Natural killer cell (primary cell): ENCODE data around the gene RCAN2. TPM values are rescaled to one million over a fixed set of nuclear protein-coding genes. Genes with fewer than 3 reads are reported as not detected.

Experiments
- ATAC-seq, 3 donors: fragments of 150-1000 bp in 2 of 3; fragments of 200-7000 bp in 1 of 3; cut with Tn5 transposase; 1 replicate in 1 of 3; 2 replicates in 2 of 3; pipeline ENCODE4 v1.10.0; 2021; ENCODE audit warnings: mild to moderate bottlenecking in 2 of 3, moderate library complexity in 2 of 3
- DNase-seq, 2 donors: peaks; one replicate each; pipeline versions ENCODE4 v3.0.0 to v3.0.0-alpha.2; 2013 to 2021; ENCODE audit warnings: mixed read lengths in 1 of 2
- H3K27ac ChIP-seq: one replicate; pipeline ENCODE4 v1.5.1; 2013; ENCODE audit warnings: mild to moderate bottlenecking, low read length
- H3K27me3 ChIP-seq: one replicate; pipeline ENCODE4 v1.6.1; 2013; ENCODE audit warnings: low read length; ENCODE audit not compliant: control insufficient read depth, insufficient read depth
- H3K36me3 ChIP-seq: one replicate; pipeline ENCODE4 v1.6.1; 2013; ENCODE audit warnings: low read length; ENCODE audit not compliant: control insufficient read depth, insufficient read depth
- H3K4me1 ChIP-seq: one replicate; pipeline ENCODE4 v1.6.1; 2013; ENCODE audit warnings: low read length; ENCODE audit not compliant: control insufficient read depth, insufficient read depth
- H3K4me3 ChIP-seq: one replicate; pipeline ENCODE4 v1.5.1; 2013; ENCODE audit warnings: low read length
- H3K9me3 ChIP-seq: one replicate; pipeline ENCODE4 v1.6.1; 2013; ENCODE audit warnings: low read length; ENCODE audit not compliant: control insufficient read depth, insufficient read depth
- H3K27ac Mint-ChIP-seq, 2 donors: one replicate each; pipeline ENCODE4 v1.8.0; 2022; ENCODE audit warnings: mild to moderate bottlenecking in 2 of 2, mixed read lengths in 2 of 2, moderate library complexity in 1 of 2
- H3K27me3 Mint-ChIP-seq, 2 donors: one replicate each; pipeline ENCODE4 v1.8.0; 2022; ENCODE audit warnings: low read depth in 2 of 2, mixed read lengths in 2 of 2
- H3K36me3 Mint-ChIP-seq: one replicate; pipeline ENCODE4 v1.8.0; 2022; ENCODE audit warnings: mixed read lengths
- H3K4me1 Mint-ChIP-seq, 2 donors: one replicate each; pipeline ENCODE4 v1.8.0; 2022; ENCODE audit warnings: mixed read lengths in 2 of 2
- H3K4me3 Mint-ChIP-seq: one replicate; pipeline ENCODE4 v1.8.0; 2022; ENCODE audit warnings: mild to moderate bottlenecking, moderate library complexity, mixed read lengths
- H3K9me3 Mint-ChIP-seq, 2 donors: one replicate each; pipeline ENCODE4 v1.8.0; 2022; ENCODE audit warnings: mixed read lengths in 2 of 2
- CTCF ChIP-seq: fragments of 200-600 bp; IDR thresholded peaks from one replicate; pipeline ENCODE4 v1.8.0; 2022; ENCODE audit warnings: antibody characterized with exemption
- WGBS: methylation state at CpG from one replicate; pipeline ENCODE4 v1.1.7; 2013; ENCODE audit warnings: missing lambda C conversion rate; ENCODE audit not compliant: insufficient coverage; 5-methylcytosine and 5-hydroxymethylcytosine counted together
- intact Hi-C: fragments of 100-400 bp; cut with micrococcal nuclease; formaldehyde crosslinking; loops from one replicate; pipeline ENCODE4 v1.14.2; 2022
- total RNA-seq, 4 donors: library from RNA; stranded (reverse); fragments of 120-200 nt in 1 of 4; gene quantifications; one replicate each; pipeline versions ENCODE4 v1.2.3 to v1.2.4, GENCODE V29; 2013 to 2022

The RCAN2 gene
- total RNA-seq, 3 donors from 2014 or later (not counting 1 experiment from before 2014, with no cell fraction given), result 0.43 TPM; not detected in 2

- Mint-ChIP-seq H3K27me3 (peaks cover 0 to 6% of the 10 kb centered on the region in 2 donors), H3K27ac (no peak overlapping the region), H3K9me3 (peaks cover 0 to 2% of the 10 kb centered on the region in 2 donors), H3K4me3 (no peak overlapping the region), H3K36me3 (no peaks in the 10 kb centered on the region), H3K4me1 (no peaks in the 10 kb centered on the region)
- Histone ChIP-seq H3K27ac (no peak overlapping the region), H3K4me3 (no peak overlapping the region), H3K4me1 (no peaks in the 10 kb centered on the region), H3K27me3 (no peaks in the 10 kb centered on the region), H3K9me3 (no peaks in the 10 kb centered on the region), H3K36me3 (no peaks in the 10 kb centered on the region)
- intact Hi-C loops, result no loop called here
- DNase-seq (no peak), ATAC-seq (no peak)
- TF ChIP-seq CTCF, result no peak
Observed at GRCh38 chr6:46299253-46299652, 192.0 kb downstream of the RCAN2 start.

GRCh38 chr6:46296586-46296985 is 194.7 kb downstream of the RCAN2 start:
- no peak overlapping the region for H3K27ac ChIP-seq
- DNase-seq (no peak), ATAC-seq (no peak)
- H3K4me3 ChIP-seq, result no peak overlapping the region
- intact Hi-C loops, result no loop called here
- H3K36me3 Mint-ChIP-seq, result no peaks in the 10 kb centered on the region
- TF ChIP-seq CTCF, result no peak
- H3K27ac Mint-ChIP-seq, result no peak overlapping the region
- H3K4me1 Mint-ChIP-seq, result no peaks in the 10 kb centered on the region
- no peaks in the 10 kb centered on the region for H3K4me1 ChIP-seq
- no peaks in the 10 kb centered on the region for H3K9me3 Mint-ChIP-seq
- H3K9me3 ChIP-seq, result no peaks in the 10 kb centered on the region
- peaks cover 3 to 6% of the 10 kb centered on the region in 2 donors for H3K27me3 Mint-ChIP-seq
- no peak overlapping the region for H3K4me3 Mint-ChIP-seq
- H3K36me3 ChIP-seq, result no peaks in the 10 kb centered on the region
- WGBS, result 44% methylated on average over 1 of the region's 1 CpG
- peaks cover 3% of the 10 kb centered on the region for H3K27me3 ChIP-seq

GRCh38 chr6:46293641-46294316 is 197.5 kb downstream of the RCAN2 start:
- no peak for DNase-seq
- Mint-ChIP-seq H3K27me3 (peaks cover 17 to 19% of the 10 kb centered on the region in 2 donors), H3K4me1 (no peaks in the 10 kb centered on the region), H3K4me3 (no peak overlapping the region), H3K36me3 (no peaks in the 10 kb centered on the region), H3K9me3 (no peaks in the 10 kb centered on the region), H3K27ac (no peak overlapping the region)
- 93% methylated on average over 2 of the region's 5 CpGs for WGBS
- Histone ChIP-seq H3K4me1 (no peaks in the 10 kb centered on the region), H3K9me3 (no peaks in the 10 kb centered on the region), H3K36me3 (no peaks in the 10 kb centered on the region), H3K4me3 (no peak overlapping the region), H3K27ac (no peak overlapping the region), H3K27me3 (peaks cover 3% of the 10 kb centered on the region)
- no peak for TF ChIP-seq CTCF
- intact Hi-C loops, result no loop called here
- no peak for ATAC-seq

GRCh38 chr6:46291880-46292279 is 199.4 kb downstream of the RCAN2 start:
- Histone ChIP-seq H3K27me3 (peaks cover 3% of the 10 kb centered on the region), H3K9me3 (no peaks in the 10 kb centered on the region), H3K4me3 (no peak overlapping the region), H3K4me1 (no peaks in the 10 kb centered on the region), H3K27ac (no peak overlapping the region), H3K36me3 (no peaks in the 10 kb centered on the region)
- ATAC-seq (no peak), DNase-seq (no peak)
- intact Hi-C loops, result no loop called here
- H3K9me3 Mint-ChIP-seq, result no peaks in the 10 kb centered on the region
- no peak overlapping the region for H3K4me3 Mint-ChIP-seq
- TF ChIP-seq CTCF, result no peak
- no peaks in the 10 kb centered on the region for H3K4me1 Mint-ChIP-seq
- 95% methylated on average over 2 of the region's 2 CpGs for WGBS
- H3K36me3 Mint-ChIP-seq, result no peaks in the 10 kb centered on the region
- H3K27me3 Mint-ChIP-seq, result peaks cover 19 to 26% of the 10 kb centered on the region in 2 donors
- no peak overlapping the region for H3K27ac Mint-ChIP-seq
